ENCODE measurements around the gene KRT73.

DNA sequence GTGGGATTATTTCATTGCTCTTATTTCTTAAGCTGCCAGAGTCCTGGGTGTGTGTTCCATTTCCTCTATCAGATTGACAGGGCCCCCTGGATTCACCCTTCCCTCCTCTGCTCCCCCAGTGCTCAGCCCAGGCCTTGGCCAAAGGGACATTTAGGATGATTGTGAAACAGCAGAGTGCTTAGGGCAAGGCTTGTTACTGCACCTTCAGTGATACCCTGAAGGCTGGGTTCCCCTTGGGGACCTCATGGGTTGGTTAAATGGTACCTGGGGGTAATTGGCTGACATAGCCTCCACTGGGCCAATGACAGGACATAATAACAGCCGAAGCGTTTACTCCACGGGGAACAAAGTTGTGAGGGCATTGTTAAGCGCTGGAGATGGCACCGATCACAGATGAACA lies 15.8 kb downstream of the KRT73 start:
- TF ChIP-seq FOXM1 (IDR thresholded peaks at IDR 0.05; ENCODE audit: borderline replicate concordance): no peak
- no peak for TF ChIP-seq TARDBP (IDR thresholded peaks at IDR 0.05)
- TF ChIP-seq BHLHE40 (IDR thresholded peaks at IDR 0.05; ENCODE audit: borderline replicate concordance): no peak
- TF ChIP-seq LEF1 (IDR thresholded peaks at IDR 0.05; ENCODE audit: borderline replicate concordance): no peak

Data from HEK293T (cell line).